Sigmoid colon (tissue), 4 donors: ENCODE results near the gene COL4A1.

Source experiments
- POLR2A ChIP-seq, 2 donors: fragments of 450-650 bp; IDR thresholded peaks; one replicate each; pipeline ENCODE4 v1.6.1; 2016; ENCODE audit warnings: antibody characterized with exemption in 2 of 2, mild to moderate bottlenecking in 2 of 2, moderate library complexity in 2 of 2
- POLR2AphosphoS5 ChIP-seq, 4 donors: sonication (generic); formaldehyde crosslinking; IDR thresholded peaks; one replicate each; pipeline ENCODE4 v1.6.1; 2017; ENCODE audit warnings: antibody characterized with exemption in 4 of 4
- TF ChIP-seq, protein P1 (sequence below), 4 experiments: fragments of 450-650 bp in 3 of 4; fragments of 200-600 bp in 1 of 4; IDR thresholded peaks; one replicate each; pipeline ENCODE4 v1.5.1; 2016 to 2019; ENCODE audit warnings: antibody characterized with exemption in 4 of 4, mild to moderate bottlenecking in 3 of 4, moderate library complexity in 2 of 4

DNA sequence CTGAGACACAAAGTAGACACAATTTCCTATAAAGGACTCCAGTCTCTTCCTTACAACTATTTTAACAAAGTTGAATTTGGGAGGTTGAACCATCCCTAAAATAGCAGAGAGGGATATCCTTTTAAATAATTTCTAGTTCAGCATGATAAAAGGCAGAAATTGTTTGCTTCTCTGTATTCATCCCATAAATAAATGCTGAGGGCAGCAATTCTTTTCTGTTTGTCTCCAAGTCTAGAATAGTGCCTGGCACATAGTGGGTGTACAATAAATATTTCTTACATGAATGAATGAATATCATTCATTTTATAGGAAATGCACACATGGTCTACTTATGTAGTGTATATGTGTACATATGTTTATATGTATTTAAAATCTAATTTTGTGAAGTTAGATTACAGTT is 12.3 kb downstream of the COL4A1 start:
- TF ChIP-seq, protein P1, sequence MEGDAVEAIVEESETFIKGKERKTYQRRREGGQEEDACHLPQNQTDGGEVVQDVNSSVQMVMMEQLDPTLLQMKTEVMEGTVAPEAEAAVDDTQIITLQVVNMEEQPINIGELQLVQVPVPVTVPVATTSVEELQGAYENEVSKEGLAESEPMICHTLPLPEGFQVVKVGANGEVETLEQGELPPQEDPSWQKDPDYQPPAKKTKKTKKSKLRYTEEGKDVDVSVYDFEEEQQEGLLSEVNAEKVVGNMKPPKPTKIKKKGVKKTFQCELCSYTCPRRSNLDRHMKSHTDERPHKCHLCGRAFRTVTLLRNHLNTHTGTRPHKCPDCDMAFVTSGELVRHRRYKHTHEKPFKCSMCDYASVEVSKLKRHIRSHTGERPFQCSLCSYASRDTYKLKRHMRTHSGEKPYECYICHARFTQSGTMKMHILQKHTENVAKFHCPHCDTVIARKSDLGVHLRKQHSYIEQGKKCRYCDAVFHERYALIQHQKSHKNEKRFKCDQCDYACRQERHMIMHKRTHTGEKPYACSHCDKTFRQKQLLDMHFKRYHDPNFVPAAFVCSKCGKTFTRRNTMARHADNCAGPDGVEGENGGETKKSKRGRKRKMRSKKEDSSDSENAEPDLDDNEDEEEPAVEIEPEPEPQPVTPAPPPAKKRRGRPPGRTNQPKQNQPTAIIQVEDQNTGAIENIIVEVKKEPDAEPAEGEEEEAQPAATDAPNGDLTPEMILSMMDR (IDR thresholded peaks at IDR 0.05): no peak
- TF ChIP-seq POLR2A (IDR thresholded peaks at IDR 0.05) (no peak), POLR2AphosphoS5 (IDR thresholded peaks at IDR 0.05) (peak in 1 of 4 donors; percentile 1)
